Measurements from ENCODE around the gene PROX1.

The PROX1 gene

GRCh38 chr1:213997772-213998107, 10.0 kb downstream of the PROX1 start:
- no peak for DNase-seq (ENCODE audit: low read depth)

DNA sequence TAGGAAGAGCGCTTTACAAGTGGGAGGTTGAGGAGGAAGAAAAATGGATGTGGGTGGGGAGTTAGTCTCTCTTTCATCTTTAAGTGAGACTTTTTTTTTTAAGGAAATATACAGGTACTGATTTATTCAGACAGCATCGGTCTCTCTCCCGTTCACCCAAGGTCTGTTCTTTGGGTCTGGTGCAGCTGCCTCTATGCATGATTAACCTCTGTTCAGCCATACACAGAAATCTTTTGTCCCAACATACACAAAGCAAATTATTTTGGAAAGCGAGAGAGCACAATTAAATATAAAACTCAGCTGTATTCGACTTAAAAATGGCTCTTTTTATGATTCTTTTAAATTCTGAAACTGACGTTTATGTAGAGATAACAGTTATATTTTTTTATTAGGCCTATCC, 11.0 kb downstream of the PROX1 start:
- DNase-seq (ENCODE audit: low read depth), result no peak

- no peak for DNase-seq (ENCODE audit: low read depth)
Measured at GRCh38 chr1:213999732-214000131, 12.0 kb downstream of the PROX1 start.

DNA sequence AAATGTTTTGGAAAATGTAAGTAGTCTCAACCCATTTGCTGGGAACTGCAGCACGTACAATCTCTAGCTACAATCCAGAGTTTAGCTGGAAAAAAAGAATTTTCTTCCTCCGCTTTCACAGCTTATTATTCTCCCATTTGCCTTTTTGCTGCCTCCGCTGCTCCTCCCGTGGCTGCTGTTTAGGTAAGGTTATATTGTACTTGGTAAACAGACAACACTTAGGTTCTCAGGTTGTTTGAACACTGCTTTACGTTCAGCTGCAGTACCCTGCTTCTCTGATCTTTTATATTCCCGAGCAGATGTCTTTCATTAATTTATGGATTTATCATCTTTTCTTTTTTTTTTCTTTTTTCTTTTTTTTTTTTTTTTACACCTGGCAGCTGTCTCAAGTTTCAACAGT, 14.3 kb downstream of the PROX1 start:
- DNase-seq (ENCODE audit: low read depth), result no peak

DNA sequence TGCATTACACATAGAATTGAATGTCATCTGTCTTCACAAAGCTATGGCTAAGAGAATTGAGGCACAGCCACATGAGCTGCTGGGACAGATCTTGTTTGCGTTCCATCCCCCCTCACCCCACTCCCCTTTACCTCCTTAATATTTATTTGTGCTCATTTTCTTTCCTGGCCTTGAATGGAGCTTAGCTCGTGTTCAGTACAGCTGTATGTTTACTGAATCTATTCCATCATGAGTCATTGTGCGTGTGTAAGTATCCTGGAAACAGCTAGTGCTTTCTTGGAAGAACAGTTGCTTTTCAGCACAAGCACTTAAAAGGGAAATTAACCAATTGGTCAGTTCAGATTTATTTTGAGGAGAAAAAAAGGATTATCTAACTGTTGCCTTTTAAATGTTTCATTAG, 14.7 kb downstream of the PROX1 start:
- DNase-seq (ENCODE audit: low read depth), result peak; percentile 78

DNA sequence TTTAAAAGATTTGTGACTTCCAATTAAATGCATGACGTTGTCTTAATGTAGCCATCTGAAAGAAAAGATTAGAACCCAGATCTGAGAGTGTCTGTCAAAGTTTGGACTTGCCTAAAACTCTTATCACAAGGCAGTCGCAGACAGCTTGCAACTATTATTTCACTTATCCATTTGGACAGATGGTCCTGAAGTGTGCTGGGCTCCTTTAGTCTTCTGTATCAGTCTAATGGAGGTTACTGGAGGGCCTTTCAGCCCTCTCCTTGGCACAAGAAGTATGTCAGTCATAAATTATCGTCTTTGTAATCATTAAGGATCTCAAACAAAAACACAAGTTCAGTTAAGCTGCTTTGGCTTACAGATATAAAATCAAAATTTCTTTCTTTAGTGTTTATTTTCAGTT, 15.5 kb downstream of the PROX1 start:
- no peak for DNase-seq (ENCODE audit: low read depth)

- no peak for DNase-seq (ENCODE audit: low read depth)
Measured at GRCh38 chr1:214004014-214004413, 16.2 kb downstream of the PROX1 start.

- no peak for DNase-seq (ENCODE audit: low read depth)
Measured at GRCh38 chr1:214004795-214005194, 17.0 kb downstream of the PROX1 start.

GRCh38 chr1:214005708-214006107, 17.9 kb downstream of the PROX1 start:
- DNase-seq (ENCODE audit: low read depth), result no peak

- DNase-seq (ENCODE audit: low read depth), result no peak
Measured at GRCh38 chr1:214006845-214007244, 19.1 kb downstream of the PROX1 start.

DNA sequence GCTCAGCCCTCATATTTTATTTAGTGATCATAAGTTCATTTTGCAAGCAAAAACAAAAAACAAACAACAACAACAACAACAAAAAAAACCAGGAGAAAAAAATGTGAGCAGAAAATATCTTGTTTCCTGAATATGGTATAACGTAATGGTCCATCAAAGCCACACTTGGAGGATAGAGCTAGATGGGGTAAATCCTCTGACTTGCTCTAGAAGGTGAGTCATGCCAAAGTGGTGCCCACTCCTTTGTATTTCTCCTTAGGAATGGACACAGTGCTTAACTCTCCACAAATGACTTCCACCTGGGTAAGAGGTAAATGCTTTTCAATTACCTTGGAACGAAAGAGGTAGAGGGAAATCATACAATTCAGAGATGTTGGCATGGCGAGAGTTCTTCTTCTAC, 20.6 kb downstream of the PROX1 start:
- no peak for DNase-seq (ENCODE audit: low read depth)

DNA sequence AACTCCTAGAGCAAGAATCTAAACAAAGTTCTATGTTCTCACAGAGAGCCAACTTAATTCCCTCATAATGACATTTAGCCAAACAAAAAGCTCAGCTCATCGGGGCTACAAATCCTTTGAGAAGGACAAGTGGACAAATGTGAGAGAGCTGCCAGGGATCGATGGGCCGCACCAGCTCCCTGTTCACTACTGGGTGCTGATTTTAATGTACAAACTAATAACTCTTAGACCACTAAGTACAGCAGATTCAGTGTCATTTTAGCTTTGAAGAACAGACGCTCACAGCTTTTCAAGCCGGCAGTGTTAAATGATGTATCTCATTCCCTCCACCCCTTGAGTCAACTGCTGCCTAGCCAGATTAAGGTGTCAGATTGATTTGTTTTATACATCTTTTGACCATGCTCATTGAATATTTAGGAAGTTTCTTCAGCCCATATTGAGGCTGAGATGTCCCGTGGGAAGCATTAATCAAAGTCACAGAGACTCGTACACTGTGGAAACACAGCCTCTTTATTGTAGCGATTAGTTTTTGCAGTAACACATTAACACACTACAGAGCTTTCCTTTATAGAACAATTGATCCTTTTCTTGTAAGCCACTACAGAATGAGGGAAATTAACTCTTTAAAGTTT, 21.1 kb downstream of the PROX1 start:
- no peak for DNase-seq (ENCODE audit: low read depth)

DNA sequence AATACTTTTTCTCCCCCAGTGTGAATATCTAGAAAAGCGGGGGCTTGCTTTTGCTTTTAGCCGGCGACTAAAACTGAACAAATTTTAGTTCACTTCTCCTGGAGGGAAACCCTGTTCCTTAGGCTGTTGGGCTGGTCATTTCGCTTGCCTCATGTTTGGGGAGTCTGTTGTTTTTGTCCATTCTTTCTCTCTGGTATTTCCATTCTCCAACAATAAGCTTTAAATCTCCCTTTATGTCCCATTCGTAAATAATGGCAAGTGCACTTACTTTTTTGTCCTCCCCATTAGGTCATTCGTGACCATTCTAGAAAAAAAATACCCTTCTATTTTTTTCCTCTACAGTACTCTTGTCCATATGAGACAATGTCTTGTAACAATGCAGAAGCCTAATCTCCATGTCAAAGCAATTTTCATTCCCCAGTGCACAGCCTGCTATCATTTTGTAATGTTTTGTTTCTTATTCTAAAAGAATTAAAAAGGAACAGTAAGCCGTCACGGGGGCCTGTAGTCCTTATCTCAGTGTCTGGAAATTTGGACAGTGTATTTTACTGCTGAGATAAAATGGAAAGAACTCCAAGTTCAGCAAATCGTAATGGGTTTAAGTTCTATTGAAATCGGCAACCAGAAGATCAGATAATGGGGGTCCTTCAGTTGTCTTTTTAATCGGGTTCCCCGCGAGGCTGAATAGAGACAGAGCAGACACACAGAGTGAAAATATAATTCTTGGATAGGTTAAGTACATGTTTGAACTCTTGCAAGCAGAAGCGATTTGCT, 21.8 kb downstream of the PROX1 start:
- DNase-seq (ENCODE audit: low read depth), result no peak

DNA sequence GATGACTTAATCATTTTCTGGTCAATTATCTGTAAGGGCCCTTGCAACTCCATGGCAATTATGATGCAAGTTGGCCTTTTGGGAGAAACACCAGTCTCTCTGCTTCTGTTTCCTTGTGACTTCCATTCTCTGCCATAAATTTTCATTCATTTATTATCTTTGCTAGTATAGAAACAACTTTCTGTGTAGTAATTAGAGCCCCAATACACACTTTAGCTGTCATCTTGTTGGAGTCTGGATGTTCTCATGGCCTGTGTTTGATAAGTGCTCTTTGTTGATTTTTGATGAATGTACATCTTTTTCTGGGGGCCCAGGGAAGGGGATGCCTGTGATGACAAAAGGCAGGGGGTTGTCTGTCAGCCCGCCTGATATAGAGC, 22.4 kb downstream of the PROX1 start:
- DNase-seq (ENCODE audit: low read depth), result no peak

DNA sequence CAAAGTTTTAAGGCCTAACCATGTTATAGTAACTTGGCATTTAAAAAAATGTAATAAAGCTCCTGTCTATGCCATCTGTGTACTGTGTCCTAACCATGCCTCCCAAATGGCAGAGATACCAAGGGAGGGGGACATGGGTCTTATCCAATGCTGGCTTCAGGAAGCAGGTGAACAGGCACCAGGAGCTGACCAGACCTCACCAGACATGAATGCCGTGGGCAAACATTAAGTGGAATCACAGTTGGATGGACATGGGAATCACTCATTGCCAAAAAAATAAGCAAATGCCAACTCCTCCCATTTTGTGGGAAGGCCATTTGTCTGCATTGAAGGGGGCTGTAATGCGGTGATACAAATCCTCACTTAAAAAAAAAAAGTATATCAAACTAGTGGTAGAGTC, 22.9 kb downstream of the PROX1 start:
- no peak for DNase-seq (ENCODE audit: low read depth)

DNA sequence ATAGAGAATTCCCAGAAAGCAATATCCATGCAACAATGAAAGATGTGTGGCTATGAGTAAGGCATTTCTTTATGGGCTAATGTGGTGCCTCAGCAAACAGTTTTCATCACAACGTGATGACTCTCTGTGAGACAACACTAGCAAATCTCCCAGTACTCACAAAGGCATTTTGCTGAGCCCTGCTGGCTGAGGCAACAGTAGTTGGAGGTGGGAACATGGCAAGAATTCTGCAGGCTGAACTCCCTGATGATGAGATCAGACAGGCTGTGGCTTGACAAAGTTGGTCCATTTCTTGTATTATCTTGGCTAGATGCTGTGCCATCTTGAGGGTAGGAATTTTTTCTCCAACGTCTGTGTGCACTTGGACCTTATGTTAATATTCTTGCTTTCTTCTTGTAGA, 24.6 kb downstream of the PROX1 start:
- DNase-seq (ENCODE audit: low read depth), result no peak

DNA sequence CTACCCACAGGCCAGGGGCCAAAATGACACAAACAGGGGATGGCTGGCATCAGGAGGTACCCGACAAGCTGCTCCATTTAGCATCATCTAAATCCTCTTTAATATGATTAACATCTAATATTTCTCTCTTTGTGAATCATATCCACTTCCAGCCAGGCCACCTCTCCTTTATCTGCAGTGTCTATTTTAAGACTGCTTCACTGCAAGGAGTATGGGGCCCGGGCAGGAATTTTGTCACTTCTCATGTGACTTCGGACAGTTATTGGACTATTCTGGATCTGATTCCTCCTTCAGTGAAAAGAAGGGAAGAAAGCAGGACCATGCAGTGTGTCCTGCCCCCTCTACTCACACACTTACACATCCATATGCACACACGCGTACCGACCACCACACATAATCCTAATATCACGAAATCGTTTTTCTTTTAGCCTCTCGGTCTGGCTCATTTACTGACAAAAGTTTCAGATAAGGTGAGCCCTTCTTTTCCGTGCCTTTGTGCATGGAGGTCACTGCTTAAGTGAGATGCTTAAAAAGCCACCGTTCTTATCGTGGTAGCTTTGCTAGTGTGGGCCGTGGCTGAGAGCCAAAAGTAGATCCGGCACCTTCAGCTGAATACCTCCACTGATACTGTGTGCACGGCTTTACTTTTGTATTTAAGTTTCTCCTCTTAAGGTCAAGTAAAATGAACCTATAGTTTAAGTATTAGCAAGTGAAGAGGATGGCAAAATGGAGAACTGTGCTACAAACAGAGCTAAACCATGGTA, 26.0 kb downstream of the PROX1 start:
- no peak for DNase-seq (ENCODE audit: low read depth)

DNA sequence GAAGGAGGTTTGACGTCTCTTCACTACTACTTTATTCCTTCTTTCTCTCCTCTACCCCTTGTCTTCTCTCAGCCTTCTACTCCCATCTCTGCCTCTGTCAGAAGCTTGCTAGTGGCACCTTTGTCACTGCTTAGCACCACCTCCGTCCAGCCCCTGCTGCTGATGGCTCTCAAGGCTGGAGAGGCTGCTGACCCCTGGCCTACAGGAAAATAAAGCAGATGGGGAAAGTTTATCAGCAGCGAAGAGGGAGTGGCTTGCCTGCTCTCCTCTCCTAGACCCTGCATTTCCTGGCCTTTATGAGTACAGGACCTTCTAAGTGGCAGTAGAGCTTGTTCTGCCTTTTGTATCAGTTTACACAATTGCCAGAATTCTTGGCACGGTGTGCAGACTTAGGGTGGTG, 27.0 kb downstream of the PROX1 start:
- DNase-seq (ENCODE audit: low read depth), result no peak

- no peak for DNase-seq (ENCODE audit: low read depth)
Measured at GRCh38 chr1:214017191-214017982, 29.6 kb downstream of the PROX1 start.

- DNase-seq (ENCODE audit: low read depth), result no peak
Measured at GRCh38 chr1:214018386-214019268, 30.9 kb downstream of the PROX1 start.

DNA sequence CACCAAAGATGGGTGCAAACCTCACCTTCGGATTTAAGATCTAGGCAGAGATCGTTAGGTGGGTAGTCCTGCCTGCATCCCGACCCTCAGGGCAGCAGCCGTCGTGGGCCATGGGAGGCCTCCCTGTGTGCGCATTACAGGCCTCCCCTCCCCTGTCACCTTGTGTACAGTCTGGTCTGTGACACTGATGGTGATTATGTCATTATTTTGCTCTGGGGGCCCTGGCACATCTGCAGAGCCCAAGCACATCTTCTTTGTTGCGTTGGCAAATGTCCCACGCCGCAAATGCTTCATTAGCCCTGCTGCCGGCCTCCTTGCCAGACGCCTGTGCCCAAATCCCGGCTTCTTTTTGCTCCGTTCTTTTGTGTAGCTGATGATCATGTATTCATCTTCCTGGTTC, 31.7 kb downstream of the PROX1 start:
- DNase-seq (ENCODE audit: low read depth), result no peak

- no peak for DNase-seq (ENCODE audit: low read depth)
Measured at GRCh38 chr1:214021321-214021720, 33.5 kb downstream of the PROX1 start.

Data from iris pigment epithelial cell (primary cell).